Mammary epithelial cell (primary cell): ENCODE measurements around the gene APMAP.
A peak's percentile ranks its signal among the peaks of the same experiment; 100 is the strongest.

Experiments used
- EZH2 ChIP-seq: IDR thresholded peaks from 2 replicates; pipeline ENCODE4 v1.6.1; 2012; ENCODE audit warnings: low read length, inconsistent platforms, borderline replicate concordance
- TF ChIP-seq, protein P1 (sequence below), 2 donors: IDR thresholded peaks in 1 of 2; conservative IDR thresholded peaks in 1 of 2; 2 replicates each; pipeline ENCODE4 v1.5.1; 2011 to 2012; ENCODE audit warnings: inconsistent platforms in 2 of 2, low read length in 2 of 2, mild to moderate bottlenecking in 2 of 2, control low read depth in 1 of 2, low read depth in 1 of 2; ENCODE audit not compliant: insufficient read depth in 1 of 2; ENCODE audit errors: extremely low read depth in 1 of 2

DNA sequence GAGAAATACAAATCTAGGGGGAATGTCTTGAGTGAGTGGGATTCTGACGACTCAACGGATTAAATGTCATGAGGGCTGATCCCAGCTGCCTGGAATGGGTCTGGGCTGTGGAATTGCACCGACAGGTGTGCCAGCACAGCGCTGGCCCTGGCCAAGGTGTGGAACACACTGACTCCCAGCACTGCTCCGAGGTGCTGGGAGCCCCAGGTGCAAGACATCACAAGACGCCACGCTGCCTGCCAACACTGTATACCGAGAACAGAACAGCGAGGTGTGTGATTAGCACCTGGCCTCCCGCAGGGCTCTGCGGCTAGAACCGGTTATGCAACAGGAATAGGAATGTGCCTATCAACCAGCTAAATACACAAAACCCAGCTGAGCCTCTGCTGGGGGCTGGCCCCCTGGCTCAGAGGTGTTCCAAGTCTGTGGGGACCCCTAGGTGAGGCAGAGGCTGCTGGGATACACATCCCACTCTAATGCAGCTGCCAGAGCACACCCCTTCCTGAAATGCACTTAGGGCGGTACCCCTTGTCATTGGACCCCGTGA, 24.8 kb upstream of the APMAP start:
- TF ChIP-seq, protein P1, sequence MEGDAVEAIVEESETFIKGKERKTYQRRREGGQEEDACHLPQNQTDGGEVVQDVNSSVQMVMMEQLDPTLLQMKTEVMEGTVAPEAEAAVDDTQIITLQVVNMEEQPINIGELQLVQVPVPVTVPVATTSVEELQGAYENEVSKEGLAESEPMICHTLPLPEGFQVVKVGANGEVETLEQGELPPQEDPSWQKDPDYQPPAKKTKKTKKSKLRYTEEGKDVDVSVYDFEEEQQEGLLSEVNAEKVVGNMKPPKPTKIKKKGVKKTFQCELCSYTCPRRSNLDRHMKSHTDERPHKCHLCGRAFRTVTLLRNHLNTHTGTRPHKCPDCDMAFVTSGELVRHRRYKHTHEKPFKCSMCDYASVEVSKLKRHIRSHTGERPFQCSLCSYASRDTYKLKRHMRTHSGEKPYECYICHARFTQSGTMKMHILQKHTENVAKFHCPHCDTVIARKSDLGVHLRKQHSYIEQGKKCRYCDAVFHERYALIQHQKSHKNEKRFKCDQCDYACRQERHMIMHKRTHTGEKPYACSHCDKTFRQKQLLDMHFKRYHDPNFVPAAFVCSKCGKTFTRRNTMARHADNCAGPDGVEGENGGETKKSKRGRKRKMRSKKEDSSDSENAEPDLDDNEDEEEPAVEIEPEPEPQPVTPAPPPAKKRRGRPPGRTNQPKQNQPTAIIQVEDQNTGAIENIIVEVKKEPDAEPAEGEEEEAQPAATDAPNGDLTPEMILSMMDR (conservative IDR thresholded peaks at IDR 0.05 in 1 of 2, IDR thresholded peaks at IDR 0.05 in 1 of 2; ENCODE audit: extremely low read depth in 1 of 2, insufficient read depth in 1 of 2, low read depth in 1 of 2, low read length in 2 of 2) = peak in 1 of 2 donors; percentile 20
- no peak for TF ChIP-seq EZH2
